Lower lobe of right lung (tissue), 2 donors: Measurements from ENCODE around the gene CPEB2. TPM values are rescaled to one million over a fixed set of nuclear protein-coding genes. Genes with fewer than 3 reads are reported as not detected.
"Not testable (repeated sequence)": the region's sequence is repeated elsewhere in the genome, so short reads cannot be mapped to it uniquely, and the experiment has no call there.

Experiments
- ATAC-seq, 2 donors: fragments of 200-7000 bp; cut with Tn5 transposase; one replicate each; pipeline ENCODE4 v1.9.1; 2020 to 2022; ENCODE audit warnings: mild to moderate bottlenecking in 2 of 2, moderate library complexity in 2 of 2
- DNase-seq: peaks from one replicate; pipeline ENCODE4 v3.0.0-alpha.2; 2020
- H3K27ac ChIP-seq: fragments of 200-600 bp; one replicate; pipeline ENCODE4 v1.8.0; 2022
- H3K27me3 ChIP-seq: fragments of 200-600 bp; one replicate; pipeline ENCODE4 v1.8.0; 2022; ENCODE audit warnings: low read depth
- H3K36me3 ChIP-seq: fragments of 200-600 bp; one replicate; pipeline ENCODE4 v1.8.0; 2022; ENCODE audit warnings: mild to moderate bottlenecking
- H3K4me1 ChIP-seq: fragments of 200-600 bp; one replicate; pipeline ENCODE4 v1.8.0; 2022
- H3K4me3 ChIP-seq: fragments of 200-600 bp; one replicate; pipeline ENCODE4 v1.8.0; 2022; ENCODE audit warnings: mild to moderate bottlenecking
- H3K9me3 ChIP-seq: fragments of 200-600 bp; one replicate; pipeline ENCODE4 v1.8.0; 2022
- CTCF ChIP-seq: fragments of 200-600 bp; IDR thresholded peaks from one replicate; pipeline ENCODE4 v1.8.0; 2022; ENCODE audit warnings: antibody characterized with exemption, mild to moderate bottlenecking
- intact Hi-C: fragments of 100-400 bp; cut with DNase I; formaldehyde crosslinking; loops from one replicate; pipeline ENCODE4 v1.11.0; 2022
- total RNA-seq: library from RNA; stranded (reverse); fragmentation: NEBNext Ultra II Directional; extraction: Animal tissue kit (Norgen Biotek cat#: 25700); gene quantifications from one replicate; pipeline ENCODE4 v1.2.1, GENCODE V29; 2021
- donor health status: DM: no; HTN: yes; CAD: no; lungs with severe emphysema.

CPEB2 gene
- total RNA-seq, 1 donor from 2014 or later, result 22.5 TPM

- Histone ChIP-seq H3K36me3 (no peaks in the 10 kb centered on the region), H3K4me3 (no peak overlapping the region), H3K9me3 (peaks cover 20% of the 10 kb centered on the region), H3K27me3 (no peaks in the 10 kb centered on the region), H3K4me1 (no peaks in the 10 kb centered on the region), H3K27ac (no peak overlapping the region)
- DNase-seq (no peak), ATAC-seq (no peak)
- intact Hi-C loops, result no loop called here
- no peak for TF ChIP-seq CTCF
Measured at GRCh38 chr4:15075875-15076274, 73.6 kb downstream of the CPEB2 start.

GRCh38 chr4:15077969-15078368 is 75.7 kb downstream of the CPEB2 start:
- H3K4me1 ChIP-seq, result no peaks in the 10 kb centered on the region
- intact Hi-C loops, result no loop called here
- H3K4me3 ChIP-seq, result no peak overlapping the region
- H3K36me3 ChIP-seq, result no peaks in the 10 kb centered on the region
- H3K27ac ChIP-seq, result no peak overlapping the region
- peak in 1 of 2 donors; percentile 68 for ATAC-seq
- H3K27me3 ChIP-seq, result no peaks in the 10 kb centered on the region
- no peak for TF ChIP-seq CTCF
- peaks cover 20% of the 10 kb centered on the region for H3K9me3 ChIP-seq
- no peak for DNase-seq

- Histone ChIP-seq H3K4me3 (no peak overlapping the region), H3K27ac (no peak overlapping the region), H3K36me3 (no peaks in the 10 kb centered on the region), H3K9me3 (peaks cover 20% of the 10 kb centered on the region), H3K4me1 (no peaks in the 10 kb centered on the region), H3K27me3 (no peaks in the 10 kb centered on the region)
- intact Hi-C loops, result no loop called here
- DNase-seq, result no peak
- TF ChIP-seq CTCF, result no peak
- ATAC-seq, result peak in 1 of 2 donors; percentile 42
Measured at GRCh38 chr4:15078682-15079642, 76.7 kb downstream of the CPEB2 start.

GRCh38 chr4:15084780-15085179 is 82.5 kb downstream of the CPEB2 start:
- intact Hi-C loops, result no loop called here
- TF ChIP-seq CTCF, result no peak

GRCh38 chr4:15085762-15086161 is 83.5 kb downstream of the CPEB2 start:
- intact Hi-C loops, H3K9me3 ChIP-seq, H3K4me3 ChIP-seq, H3K4me1 ChIP-seq, H3K27me3 ChIP-seq, H3K36me3 ChIP-seq, H3K27ac ChIP-seq, ATAC-seq, DNase-seq: not testable (repeated sequence)

More at GRCh38 chr4:15084780-15085179, 82.5 kb downstream of the CPEB2 start:
- Histone ChIP-seq H3K27me3 (no peaks in the 10 kb centered on the region), H3K27ac (no peak overlapping the region), H3K9me3 (no peaks in the 10 kb centered on the region), H3K36me3 (no peaks in the 10 kb centered on the region), H3K4me3 (no peak overlapping the region), H3K4me1 (no peaks in the 10 kb centered on the region)
- DNase-seq, result no peak
- no peak for ATAC-seq

- H3K27ac ChIP-seq, H3K27me3 ChIP-seq, H3K4me1 ChIP-seq, intact Hi-C loops, H3K9me3 ChIP-seq, ATAC-seq, H3K4me3 ChIP-seq, H3K36me3 ChIP-seq, DNase-seq: not testable (repeated sequence)
Measured at GRCh38 chr4:15086259-15086658, 84.0 kb downstream of the CPEB2 start.
